Measurements from ENCODE around the gene SPRR5. TPM values are rescaled to one million over a fixed set of nuclear protein-coding genes. Genes with fewer than 3 reads are reported as not detected.

Gene SPRR5
- total RNA-seq, 1 donor from 2014 or later = not detected

GRCh38 chr1:152928671-152929070 is 18.3 kb upstream of the SPRR5 start:
- no peaks in the 10 kb centered on the region for H3K9me3 Mint-ChIP-seq (ENCODE audit: low read depth)

GRCh38 chr1:152932170-152932811 is 14.7 kb upstream of the SPRR5 start:
- H3K4me3 Mint-ChIP-seq (ENCODE audit: unreplicated experiment) = no peak overlapping the region
- DNase-seq (ENCODE audit: low spot score) = no peak
- no peaks in the 10 kb centered on the region for H3K27me3 Mint-ChIP-seq (ENCODE audit: low read depth)
- TF ChIP-seq CTCF (IDR thresholded peaks at IDR 0.05) = no peak
- no peaks in the 10 kb centered on the region for H3K36me3 Mint-ChIP-seq (ENCODE audit: low read depth)
- H3K4me1 Mint-ChIP-seq (ENCODE audit: low read depth) = no peaks in the 10 kb centered on the region
- H3K9me3 Mint-ChIP-seq (ENCODE audit: low read depth) = no peaks in the 10 kb centered on the region
- H3K27ac Mint-ChIP-seq (ENCODE audit: unreplicated experiment) = no peak overlapping the region

More at GRCh38 chr1:152928671-152929070, 18.3 kb upstream of the SPRR5 start:
- Mint-ChIP-seq H3K4me3 (ENCODE audit: unreplicated experiment) (no peak overlapping the region), H3K27ac (ENCODE audit: unreplicated experiment) (no peak overlapping the region), H3K36me3 (ENCODE audit: low read depth) (no peaks in the 10 kb centered on the region), H3K27me3 (ENCODE audit: low read depth) (no peaks in the 10 kb centered on the region), H3K4me1 (ENCODE audit: low read depth) (no peaks in the 10 kb centered on the region)
- TF ChIP-seq CTCF (IDR thresholded peaks at IDR 0.05) = no peak
- DNase-seq (ENCODE audit: low spot score) = no peak

- Mint-ChIP-seq H3K36me3 (ENCODE audit: low read depth) (no peaks in the 10 kb centered on the region), H3K27me3 (ENCODE audit: low read depth) (no peaks in the 10 kb centered on the region), H3K27ac (ENCODE audit: unreplicated experiment) (no peak overlapping the region), H3K9me3 (ENCODE audit: low read depth) (no peaks in the 10 kb centered on the region), H3K4me1 (ENCODE audit: low read depth) (no peaks in the 10 kb centered on the region), H3K4me3 (ENCODE audit: unreplicated experiment) (no peak overlapping the region)
- DNase-seq (ENCODE audit: low spot score) = no peak
- no peak for TF ChIP-seq CTCF (IDR thresholded peaks at IDR 0.05)
Measured at GRCh38 chr1:152933196-152933595, 13.8 kb upstream of the SPRR5 start.

- H3K9me3 Mint-ChIP-seq (ENCODE audit: low read depth) = peaks cover 8% of the 10 kb centered on the region
- H3K27ac Mint-ChIP-seq (ENCODE audit: unreplicated experiment) = no peak overlapping the region
- H3K4me3 Mint-ChIP-seq (ENCODE audit: unreplicated experiment) = no peak overlapping the region
- H3K27me3 Mint-ChIP-seq (ENCODE audit: low read depth) = no peaks in the 10 kb centered on the region
- no peak for TF ChIP-seq CTCF (IDR thresholded peaks at IDR 0.05)
- no peaks in the 10 kb centered on the region for H3K4me1 Mint-ChIP-seq (ENCODE audit: low read depth)
- DNase-seq (ENCODE audit: low spot score) = no peak
- H3K36me3 Mint-ChIP-seq (ENCODE audit: low read depth) = no peaks in the 10 kb centered on the region
Measured at GRCh38 chr1:152940614-152941013, 6.4 kb upstream of the SPRR5 start.

- Mint-ChIP-seq H3K36me3 (ENCODE audit: low read depth) (no peaks in the 10 kb centered on the region), H3K9me3 (ENCODE audit: low read depth) (peaks cover 8% of the 10 kb centered on the region), H3K27me3 (ENCODE audit: low read depth) (no peaks in the 10 kb centered on the region), H3K27ac (ENCODE audit: unreplicated experiment) (no peak overlapping the region), H3K4me3 (ENCODE audit: unreplicated experiment) (no peak overlapping the region), H3K4me1 (ENCODE audit: low read depth) (no peaks in the 10 kb centered on the region)
- no peak for TF ChIP-seq CTCF (IDR thresholded peaks at IDR 0.05)
- DNase-seq (ENCODE audit: low spot score) = no peak
Measured at GRCh38 chr1:152941037-152941711, 5.8 kb upstream of the SPRR5 start.
